ENCODE results near the gene ZSCAN22.

ZSCAN22 gene

GRCh38 chr19:58351990-58352755, 25.4 kb downstream of the ZSCAN22 start:
- Histone ChIP-seq H4K12ac (ENCODE audit: low read depth, low read length) (no peak overlapping the region), H3K79me1 (ENCODE audit: low read length) (peaks cover 2% of the 10 kb centered on the region), H3K14ac (ENCODE audit: low read length) (no peak overlapping the region), H2AK5ac (ENCODE audit: low read length) (no peak overlapping the region), H3K4me1 (ENCODE audit: control insufficient read depth in 1 of 2, insufficient read depth in 2 of 2, low read length in 2 of 2) (peaks cover 3% of the 10 kb centered on the region in 2 experiments), H4K8ac (ENCODE audit: low read depth, low read length) (no peak overlapping the region), H3K36me3 (ENCODE audit: control insufficient read depth in 1 of 2, insufficient read depth in 2 of 2, low read length in 2 of 2) (no peaks in the 10 kb centered on the region), H4K91ac (ENCODE audit: low read depth, low read length) (no peak overlapping the region), H3K9me3 (ENCODE audit: insufficient read depth, low read depth, low read length) (peaks cover 2% of the 10 kb centered on the region), H3K4me3 (ENCODE audit: low read depth, low read length) (no peak overlapping the region), H2AFZ (ENCODE audit: insufficient read depth, low read length, poor library complexity) (no peak overlapping the region), H3K9ac (ENCODE audit: low read length) (no peak overlapping the region), H3K18ac (ENCODE audit: low read length) (no peak overlapping the region), H3K27me3 (ENCODE audit: insufficient read depth, low read length) (peaks cover 7% of the 10 kb centered on the region), H3K4ac (ENCODE audit: low read depth, low read length) (no peak overlapping the region), H3K27ac (ENCODE audit: low read depth, low read length) (no peak overlapping the region), H2BK5ac (ENCODE audit: low read depth, low read length, poor library complexity) (no peak overlapping the region), H3K23ac (ENCODE audit: low read length) (no peak overlapping the region), H2BK12ac (ENCODE audit: low read length) (no peak overlapping the region), H2BK120ac (ENCODE audit: insufficient read depth, low read length, poor library complexity) (no peak overlapping the region), H3K79me2 (ENCODE audit: control insufficient read depth, insufficient read depth, low read length, poor library complexity) (peaks cover 2% of the 10 kb centered on the region), H3K4me2 (ENCODE audit: low read length) (no peak overlapping the region)
- no peak for DNase-seq
- no CpG with 5 or more reads among the region's 23 CpGs for WGBS (ENCODE audit: extremely low coverage, insufficient coverage, insufficient read length)

GRCh38 chr19:58352760-58353671, 26.2 kb downstream of the ZSCAN22 start, which contains the start of gene A1BG:
TSS of gene A1BG (minus strand) at chr19:58353492. CDS start at chr19:58353437, 55 bp downstream.
- Histone ChIP-seq H3K4me2 (ENCODE audit: low read length) (no peak within 1 kb of the TSS), H3K4ac (ENCODE audit: low read depth, low read length) (no peak within 1 kb of the TSS), H3K79me2 (ENCODE audit: control insufficient read depth, insufficient read depth, low read length, poor library complexity) (no peaks in the 10 kb centered on the region), H3K9ac (ENCODE audit: low read length) (no peak within 1 kb of the TSS), H3K4me3 (ENCODE audit: low read depth, low read length) (no peak within 1 kb of the TSS), H4K12ac (ENCODE audit: low read depth, low read length) (no peak within 1 kb of the TSS), H4K91ac (ENCODE audit: low read depth, low read length) (no peak within 1 kb of the TSS), H3K27me3 (ENCODE audit: insufficient read depth, low read length) (no peaks in the 10 kb centered on the region), H2AFZ (ENCODE audit: insufficient read depth, low read length, poor library complexity) (no peak within 1 kb of the TSS), H2BK12ac (ENCODE audit: low read length) (no peak within 1 kb of the TSS), H3K4me1 (ENCODE audit: control insufficient read depth in 1 of 2, insufficient read depth in 2 of 2, low read length in 2 of 2) (no peaks in the 10 kb centered on the region), H3K36me3 (ENCODE audit: control insufficient read depth in 1 of 2, insufficient read depth in 2 of 2, low read length in 2 of 2) (no peaks in the 10 kb centered on the region), H2AK5ac (ENCODE audit: low read length) (no peak within 1 kb of the TSS), H3K18ac (ENCODE audit: low read length) (no peak within 1 kb of the TSS), H3K27ac (ENCODE audit: low read depth, low read length) (no peak within 1 kb of the TSS), H3K23ac (ENCODE audit: low read length) (no peak within 1 kb of the TSS), H3K9me3 (ENCODE audit: insufficient read depth, low read depth, low read length) (peaks cover 2% of the 10 kb centered on the region), H4K8ac (ENCODE audit: low read depth, low read length) (no peak within 1 kb of the TSS), H2BK120ac (ENCODE audit: insufficient read depth, low read length, poor library complexity) (no peak within 1 kb of the TSS), H3K14ac (ENCODE audit: low read length) (no peak within 1 kb of the TSS), H2BK5ac (ENCODE audit: low read depth, low read length, poor library complexity) (no peak within 1 kb of the TSS), H3K79me1 (ENCODE audit: low read length) (no peaks in the 10 kb centered on the region)
- WGBS (ENCODE audit: extremely low coverage, insufficient coverage, insufficient read length): no CpG with 5 or more reads among the region's 26 CpGs
- no peak for DNase-seq

GRCh38 chr19:58353717-58354477, 27.1 kb downstream of the ZSCAN22 start:
- Histone ChIP-seq H3K4me1 (ENCODE audit: control insufficient read depth in 1 of 2, insufficient read depth in 2 of 2, low read length in 2 of 2) (no peaks in the 10 kb centered on the region), H3K9ac (ENCODE audit: low read length) (no peak overlapping the region), H2BK120ac (ENCODE audit: insufficient read depth, low read length, poor library complexity) (no peak overlapping the region), H3K23ac (ENCODE audit: low read length) (no peak overlapping the region), H3K9me3 (ENCODE audit: insufficient read depth, low read depth, low read length) (peaks cover 2% of the 10 kb centered on the region), H2BK12ac (ENCODE audit: low read length) (no peak overlapping the region), H3K18ac (ENCODE audit: low read length) (no peak overlapping the region), H3K4me2 (ENCODE audit: low read length) (no peak overlapping the region), H3K79me2 (ENCODE audit: control insufficient read depth, insufficient read depth, low read length, poor library complexity) (no peaks in the 10 kb centered on the region), H4K12ac (ENCODE audit: low read depth, low read length) (no peak overlapping the region), H3K27ac (ENCODE audit: low read depth, low read length) (no peak overlapping the region), H4K91ac (ENCODE audit: low read depth, low read length) (no peak overlapping the region), H2AFZ (ENCODE audit: insufficient read depth, low read length, poor library complexity) (no peak overlapping the region), H2BK5ac (ENCODE audit: low read depth, low read length, poor library complexity) (no peak overlapping the region), H2AK5ac (ENCODE audit: low read length) (no peak overlapping the region), H4K8ac (ENCODE audit: low read depth, low read length) (no peak overlapping the region), H3K79me1 (ENCODE audit: low read length) (no peaks in the 10 kb centered on the region), H3K27me3 (ENCODE audit: insufficient read depth, low read length) (no peaks in the 10 kb centered on the region), H3K36me3 (ENCODE audit: control insufficient read depth in 1 of 2, insufficient read depth in 2 of 2, low read length in 2 of 2) (no peaks in the 10 kb centered on the region), H3K4ac (ENCODE audit: low read depth, low read length) (no peak overlapping the region), H3K4me3 (ENCODE audit: low read depth, low read length) (no peak overlapping the region), H3K14ac (ENCODE audit: low read length) (no peak overlapping the region)
- no peak for DNase-seq
- WGBS (ENCODE audit: extremely low coverage, insufficient coverage, insufficient read length): no CpG with 5 or more reads among the region's 15 CpGs

GRCh38 chr19:58354478-58355030, 27.8 kb downstream of the ZSCAN22 start:
- H4K91ac ChIP-seq (ENCODE audit: low read depth, low read length): no peak overlapping the region
- no peak overlapping the region for H3K4ac ChIP-seq (ENCODE audit: low read depth, low read length)
- no peak overlapping the region for H4K12ac ChIP-seq (ENCODE audit: low read depth, low read length)
- no peak overlapping the region for H3K9ac ChIP-seq (ENCODE audit: low read length)
- peaks cover 2% of the 10 kb centered on the region for H3K9me3 ChIP-seq (ENCODE audit: insufficient read depth, low read depth, low read length)
- no peaks in the 10 kb centered on the region for H3K27me3 ChIP-seq (ENCODE audit: insufficient read depth, low read length)
- no peak overlapping the region for H2BK5ac ChIP-seq (ENCODE audit: low read depth, low read length, poor library complexity)
- H3K23ac ChIP-seq (ENCODE audit: low read length): no peak overlapping the region
- no peak overlapping the region for H3K14ac ChIP-seq (ENCODE audit: low read length)
- no peak overlapping the region for H3K27ac ChIP-seq (ENCODE audit: low read depth, low read length)
- H3K79me2 ChIP-seq (ENCODE audit: control insufficient read depth, insufficient read depth, low read length, poor library complexity): no peaks in the 10 kb centered on the region
- no peak overlapping the region for H2BK12ac ChIP-seq (ENCODE audit: low read length)
- H3K4me3 ChIP-seq (ENCODE audit: low read depth, low read length): no peak overlapping the region
- WGBS (ENCODE audit: extremely low coverage, insufficient coverage, insufficient read length): no CpG with 5 or more reads among the region's 6 CpGs
- H4K8ac ChIP-seq (ENCODE audit: low read depth, low read length): no peak overlapping the region
- no peak overlapping the region for H2AFZ ChIP-seq (ENCODE audit: insufficient read depth, low read length, poor library complexity)
- no peak overlapping the region for H3K4me2 ChIP-seq (ENCODE audit: low read length)
- no peaks in the 10 kb centered on the region for H3K36me3 ChIP-seq (ENCODE audit: control insufficient read depth in 1 of 2, insufficient read depth in 2 of 2, low read length in 2 of 2)
- no peak overlapping the region for H2BK120ac ChIP-seq (ENCODE audit: insufficient read depth, low read length, poor library complexity)
- H3K79me1 ChIP-seq (ENCODE audit: low read length): no peaks in the 10 kb centered on the region
- no peak overlapping the region for H2AK5ac ChIP-seq (ENCODE audit: low read length)
- H3K18ac ChIP-seq (ENCODE audit: low read length): no peak overlapping the region
- H3K4me1 ChIP-seq (ENCODE audit: control insufficient read depth in 1 of 2, insufficient read depth in 2 of 2, low read length in 2 of 2): no peaks in the 10 kb centered on the region
- DNase-seq: no peak

Measured in trophoblast cell (in vitro differentiated cells and primary cell).